Parathyroid adenoma (tissue), 2 donors: ENCODE measurements around the gene ZCCHC10.
A peak's percentile ranks its signal among the peaks of the same experiment; 100 is the strongest.
"Not testable (repeated sequence)": the region's sequence is repeated elsewhere in the genome, so short reads cannot be mapped to it uniquely, and the experiment has no call there.

Source experiments
- H2AFZ ChIP-seq: fragments of 300-600 bp; sonication (generic); one replicate; pipeline ENCODE4 v1.7.0; 2017; ENCODE audit warnings: antibody characterized with exemption, mild to moderate bottlenecking
- H3K27ac ChIP-seq: fragments of 300-600 bp; sonication (generic); one replicate; pipeline ENCODE4 v1.7.0; 2017
- H3K27me3 ChIP-seq: fragments of 300-600 bp; sonication (generic); one replicate; pipeline ENCODE4 v1.7.0; 2017; ENCODE audit warnings: low read length; ENCODE audit not compliant: control insufficient read depth, insufficient read depth
- H3K36me3 ChIP-seq: fragments of 300-600 bp; sonication (generic); one replicate; pipeline ENCODE4 v1.7.0; 2017; ENCODE audit warnings: low read length; ENCODE audit not compliant: control insufficient read depth, insufficient read depth
- H3K4me1 ChIP-seq: fragments of 300-600 bp; sonication (generic); one replicate; pipeline ENCODE4 v1.7.0; 2017; ENCODE audit warnings: control low read depth
- H3K4me2 ChIP-seq: fragments of 300-600 bp; sonication (generic); one replicate; pipeline ENCODE4 v1.7.0; 2017; ENCODE audit warnings: low read length
- H3K4me3 ChIP-seq: fragments of 300-600 bp; sonication (generic); one replicate; pipeline ENCODE4 v1.7.0; 2017; ENCODE audit warnings: low read depth, low read length
- H3K79me2 ChIP-seq: fragments of 300-600 bp; sonication (generic); one replicate; pipeline ENCODE4 v1.7.0; 2017; ENCODE audit warnings: control low read depth
- H3K9ac ChIP-seq: fragments of 300-600 bp; sonication (generic); one replicate; pipeline ENCODE4 v1.7.0; 2017; ENCODE audit warnings: mild to moderate bottlenecking
- H3K9me3 ChIP-seq: fragments of 300-600 bp; sonication (generic); one replicate; pipeline ENCODE4 v1.7.0; 2017; ENCODE audit warnings: low read length; ENCODE audit not compliant: control insufficient read depth
- CTCF ChIP-seq: fragments of 300-600 bp; sonication (generic); IDR thresholded peaks from one replicate; pipeline ENCODE4 v1.7.0; 2017; ENCODE audit warnings: antibody characterized with exemption, mild to moderate bottlenecking
- donor health status: primary hyperparathyroidism.

Gene ZCCHC10

GRCh38 chr5:133032852-133033742 lies 6.7 kb upstream of the ZCCHC10 start:
- Histone ChIP-seq H2AFZ (peak overlapping the region; percentile 25), H3K9me3 (no peaks in the 10 kb centered on the region), H3K4me2 (no peak overlapping the region), H3K27ac (no peak overlapping the region), H3K4me1 (no peaks in the 10 kb centered on the region), H3K79me2 (no peaks in the 10 kb centered on the region), H3K27me3 (no peaks in the 10 kb centered on the region), H3K9ac (no peak overlapping the region), H3K4me3 (no peak overlapping the region), H3K36me3 (no peaks in the 10 kb centered on the region)
- TF ChIP-seq CTCF: no peak

GRCh38 chr5:133030343-133031005 lies 4.1 kb upstream of the ZCCHC10 start:
- peaks cover 2% of the 10 kb centered on the region for H3K4me1 ChIP-seq
- H3K9me3 ChIP-seq: no peaks in the 10 kb centered on the region
- no peak overlapping the region for H2AFZ ChIP-seq
- no peak overlapping the region for H3K27ac ChIP-seq
- no peak for TF ChIP-seq CTCF
- H3K4me3 ChIP-seq: no peak overlapping the region
- H3K4me2 ChIP-seq: no peak overlapping the region
- no peaks in the 10 kb centered on the region for H3K36me3 ChIP-seq
- H3K9ac ChIP-seq: no peak overlapping the region
- H3K27me3 ChIP-seq: no peaks in the 10 kb centered on the region
- peaks cover 3% of the 10 kb centered on the region for H3K79me2 ChIP-seq

- TF ChIP-seq CTCF: no peak
- peaks cover 10% of the 10 kb centered on the region for H3K79me2 ChIP-seq
- no peak overlapping the region for H3K27ac ChIP-seq
- H3K4me1 ChIP-seq: peaks cover 2% of the 10 kb centered on the region
- H3K4me3 ChIP-seq: no peak overlapping the region
- no peak overlapping the region for H3K4me2 ChIP-seq
- no peaks in the 10 kb centered on the region for H3K9me3 ChIP-seq
- H3K9ac ChIP-seq: no peak overlapping the region
- H2AFZ ChIP-seq: no peak overlapping the region
- H3K36me3 ChIP-seq: no peaks in the 10 kb centered on the region
- H3K27me3 ChIP-seq: no peaks in the 10 kb centered on the region
Measured at GRCh38 chr5:133029416-133029815, 3.1 kb upstream of the ZCCHC10 start.

GRCh38 chr5:133026664-133027153 lies 360 bp upstream of the ZCCHC10 start:
- no peak overlapping the region for H3K9ac ChIP-seq
- H3K4me3 ChIP-seq: peak overlapping the region; percentile 98
- peak overlapping the region; percentile 57 for H3K4me2 ChIP-seq
- no peaks in the 10 kb centered on the region for H3K27me3 ChIP-seq
- H3K27ac ChIP-seq: no peak overlapping the region
- TF ChIP-seq CTCF: no peak
- no peaks in the 10 kb centered on the region for H3K9me3 ChIP-seq
- peak overlapping the region; percentile 100 for H2AFZ ChIP-seq
- no peaks in the 10 kb centered on the region for H3K36me3 ChIP-seq
- H3K79me2 ChIP-seq: peaks cover 16% of the 10 kb centered on the region
- peaks cover 2% of the 10 kb centered on the region for H3K4me1 ChIP-seq

GRCh38 chr5:133019471-133019870 lies 6.9 kb downstream of the ZCCHC10 start:
- H3K27ac ChIP-seq, H3K9me3 ChIP-seq, H2AFZ ChIP-seq, H3K4me2 ChIP-seq, H3K9ac ChIP-seq, H3K36me3 ChIP-seq, H3K4me3 ChIP-seq, H3K4me1 ChIP-seq, H3K27me3 ChIP-seq: not testable (repeated sequence)
- H3K79me2 ChIP-seq: peaks cover 32% of the 10 kb centered on the region
